Measurements from ENCODE around the gene KCNH2. TPM values are rescaled to one million over a fixed set of nuclear protein-coding genes. Genes with fewer than 3 reads are reported as not detected.

Gene KCNH2
- total RNA-seq, 2 experiments from 2014 or later, result 0.48 to 0.54 TPM

DNA sequence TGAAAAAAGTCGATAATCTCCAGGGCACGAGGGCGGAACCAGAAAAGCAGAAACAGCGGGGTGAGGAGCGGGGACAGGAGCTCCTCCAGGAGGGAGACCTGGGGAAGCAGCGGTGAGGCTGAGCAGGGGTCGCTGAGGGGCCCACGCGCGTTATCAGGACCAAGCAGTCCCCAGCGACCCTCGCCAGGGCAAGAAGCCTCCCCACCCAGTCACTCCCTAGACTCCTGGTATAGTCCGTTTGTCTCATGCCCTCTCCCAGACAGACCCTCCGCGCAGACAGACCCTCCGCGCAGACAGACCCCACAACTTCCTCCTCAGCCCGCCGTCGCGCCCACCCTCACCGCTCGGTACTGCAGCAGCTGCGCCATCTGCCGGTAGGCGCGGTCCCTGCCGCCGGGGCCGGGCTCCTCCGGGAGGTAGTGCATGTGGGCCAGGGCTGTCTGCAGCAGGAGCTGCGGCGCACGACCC lies 39.9 kb upstream of the KCNH2 start:
- H3K4me3 Mint-ChIP-seq, result peak overlapping the region; percentile 66
- ChIA-PET CTCF (interaction anchor here (0.6 to 4.7 kb wide), 27 partner anchors 10 to 165 kb away, joined by 3 to 43 read pairs (median 4); partner anchors contain the start of gene ABCB8), POLR2A (interaction anchor here (0.7 to 1.3 kb wide), 3 partner anchors 10 to 49 kb away, joined by 3 to 6 read pairs (median 3); partner anchors contain the start of gene ABCB8)
- intact Hi-C loops (cut with DNase I, micrococcal nuclease), result loop anchor here (1.0 to 2.0 kb wide), 5 partner anchors 10 to 69 kb away; partner anchors contain the start of genes ABCB8 (in 1 of the 2), AGAP3 (in 1 of the 2) and SLC4A2 (in 1 of the 2)
- H3K4me1 Mint-ChIP-seq, result peaks cover 47% of the 10 kb centered on the region
- ATAC-seq (peak; percentile 59), DNase-seq (peak; percentile 90)
- H3K9me3 Mint-ChIP-seq (ENCODE audit: low read depth), result no peaks in the 10 kb centered on the region
- peaks cover 9% of the 10 kb centered on the region for H3K27me3 Mint-ChIP-seq
- H3K27ac Mint-ChIP-seq, result peak overlapping the region; percentile 80
- H3K36me3 Mint-ChIP-seq (ENCODE audit: low read depth), result peaks cover 9% of the 10 kb centered on the region

DNA sequence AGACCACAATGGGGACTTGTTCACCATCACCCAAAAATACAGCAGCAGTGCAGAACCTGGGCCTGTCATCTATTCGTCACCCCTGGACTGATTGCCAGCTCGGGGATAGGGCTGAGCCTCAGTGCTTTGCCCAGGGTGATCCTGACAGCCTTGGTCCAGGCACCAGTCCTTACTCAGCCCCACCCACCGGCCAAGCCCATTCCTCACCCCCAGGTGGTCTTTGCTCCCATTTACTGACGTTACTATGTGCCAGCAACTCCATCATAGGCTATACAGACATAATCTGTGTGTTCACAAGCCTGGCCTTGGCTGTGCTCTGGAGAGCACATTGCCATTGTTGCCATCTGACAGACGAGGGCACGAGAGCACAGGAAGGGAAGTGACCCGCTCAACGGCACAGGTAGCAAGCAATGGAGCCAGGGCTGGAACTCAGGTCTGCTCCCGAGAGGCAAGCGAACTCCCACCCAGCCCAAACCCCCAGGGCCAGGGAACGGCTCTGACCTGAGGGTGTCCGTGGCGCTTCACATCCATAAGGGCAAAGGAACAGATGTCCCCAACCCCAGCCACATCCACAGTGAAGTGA lies 39.3 kb upstream of the KCNH2 start:
- peaks cover 9% of the 10 kb centered on the region for H3K27me3 Mint-ChIP-seq
- CTCF ChIA-PET, result interaction anchor here (0.7 to 4.7 kb wide), 11 partner anchors 9 to 151 kb away, joined by 3 to 43 read pairs (median 4); partner anchors contain the start of gene ABCB8
- DNase-seq, result no peak
- no peaks in the 10 kb centered on the region for H3K9me3 Mint-ChIP-seq (ENCODE audit: low read depth)
- peaks cover 52% of the 10 kb centered on the region for H3K4me1 Mint-ChIP-seq
- intact Hi-C loops (cut with DNase I, micrococcal nuclease), result no loop called here
- H3K4me3 Mint-ChIP-seq, result peak overlapping the region; percentile 66
- POLR2A ChIA-PET, result no interaction called here
- no peak for ATAC-seq
- peak overlapping the region; percentile 80 for H3K27ac Mint-ChIP-seq
- peaks cover 9% of the 10 kb centered on the region for H3K36me3 Mint-ChIP-seq (ENCODE audit: low read depth)

GRCh38 chr7:151016942-151017341 lies 38.8 kb upstream of the KCNH2 start:
- Mint-ChIP-seq H3K9me3 (ENCODE audit: low read depth) (no peaks in the 10 kb centered on the region), H3K4me1 (peaks cover 58% of the 10 kb centered on the region), H3K27me3 (peaks cover 9% of the 10 kb centered on the region), H3K36me3 (ENCODE audit: low read depth) (peaks cover 9% of the 10 kb centered on the region), H3K4me3 (peak overlapping the region; percentile 66), H3K27ac (peak overlapping the region; percentile 80)
- CTCF ChIA-PET, result interaction anchor here (0.6 to 1.5 kb wide), 6 partner anchors 9 to 450 kb away, joined by 3 to 5 read pairs (median 4); partner anchors contain the start of genes ABCB8 and GIMAP4
- ATAC-seq (no peak), DNase-seq (no peak)
- intact Hi-C loops (cut with DNase I, micrococcal nuclease), result no loop called here
- POLR2A ChIA-PET, result no interaction called here

- H3K4me3 Mint-ChIP-seq, result no peak overlapping the region
- no peak for DNase-seq
- H3K27me3 Mint-ChIP-seq, result peaks cover 9% of the 10 kb centered on the region
These were observed 38.4 kb upstream of the KCNH2 start for GRCh38 chr7:151016505-151016904.

GRCh38 chr7:151015967-151016366 lies 37.8 kb upstream of the KCNH2 start:
- no peak overlapping the region for H3K27ac Mint-ChIP-seq

More at GRCh38 chr7:151016505-151016904, 38.4 kb upstream of the KCNH2 start:
- Mint-ChIP-seq H3K9me3 (ENCODE audit: low read depth) (no peaks in the 10 kb centered on the region), H3K4me1 (peaks cover 62% of the 10 kb centered on the region), H3K36me3 (ENCODE audit: low read depth) (peaks cover 9% of the 10 kb centered on the region), H3K27ac (no peak overlapping the region)
- no peak for ATAC-seq
- CTCF ChIA-PET, result interaction anchor here (0.6 to 1.5 kb wide), 5 partner anchors 8 to 450 kb away, joined by 3 to 5 read pairs (median 4); partner anchors contain the start of gene GIMAP4
- intact Hi-C loops (cut with DNase I, micrococcal nuclease), result no loop called here
- POLR2A ChIA-PET, result no interaction called here

GRCh38 chr7:151014950-151015349 lies 36.8 kb upstream of the KCNH2 start:
- peaks cover 76% of the 10 kb centered on the region for H3K4me1 Mint-ChIP-seq
- peak; percentile 72 for DNase-seq
- H3K36me3 Mint-ChIP-seq (ENCODE audit: low read depth), result peaks cover 9% of the 10 kb centered on the region
- intact Hi-C loops (cut with DNase I, micrococcal nuclease), result loop anchor here (2.0 to 5.0 kb wide), 4 partner anchors 14 to 212 kb away; partner anchors contain the start of genes ABCB8 (in 1 of the 2), ABCF2 (in 1 of the 2), CDK5 (in 1 of the 2) and SLC4A2 (in 1 of the 2)
- peak overlapping the region; percentile 78 for H3K4me3 Mint-ChIP-seq
- ChIA-PET CTCF (interaction anchor here (0.7 to 1.7 kb wide), 6 partner anchors 13 to 117 kb away, joined by 3 to 6 read pairs (median 3); partner anchors contain the start of genes ABCB8 and NOS3), POLR2A (no interaction called here)
- H3K9me3 Mint-ChIP-seq (ENCODE audit: low read depth), result no peaks in the 10 kb centered on the region
- peak; percentile 26 for ATAC-seq
- peaks cover 2% of the 10 kb centered on the region for H3K27me3 Mint-ChIP-seq
- peak overlapping the region; percentile 96 for H3K27ac Mint-ChIP-seq

More at GRCh38 chr7:151015967-151016366, 37.8 kb upstream of the KCNH2 start:
- CTCF ChIA-PET, result interaction anchor here (0.8 to 1.4 kb wide), 4 partner anchors 8 to 30 kb away, joined by 3 to 5 read pairs (median 4); partner anchors contain the start of gene NOS3
- Mint-ChIP-seq H3K4me1 (peaks cover 66% of the 10 kb centered on the region), H3K36me3 (ENCODE audit: low read depth) (peaks cover 9% of the 10 kb centered on the region), H3K4me3 (no peak overlapping the region), H3K27me3 (peaks cover 9% of the 10 kb centered on the region), H3K9me3 (ENCODE audit: low read depth) (no peaks in the 10 kb centered on the region)
- DNase-seq (no peak), ATAC-seq (no peak)
- POLR2A ChIA-PET, result interaction anchor here (0.7 kb wide), 1 partner anchor 491 kb away, joined by 3 read pairs; no protein-coding TSS in a partner anchor
- intact Hi-C loops (cut with DNase I, micrococcal nuclease), result loop anchor here in 1 of 2 experiments (2.0 kb wide), 1 partner anchor 13 kb away; the partner anchor contains the start of gene ABCB8

DNA sequence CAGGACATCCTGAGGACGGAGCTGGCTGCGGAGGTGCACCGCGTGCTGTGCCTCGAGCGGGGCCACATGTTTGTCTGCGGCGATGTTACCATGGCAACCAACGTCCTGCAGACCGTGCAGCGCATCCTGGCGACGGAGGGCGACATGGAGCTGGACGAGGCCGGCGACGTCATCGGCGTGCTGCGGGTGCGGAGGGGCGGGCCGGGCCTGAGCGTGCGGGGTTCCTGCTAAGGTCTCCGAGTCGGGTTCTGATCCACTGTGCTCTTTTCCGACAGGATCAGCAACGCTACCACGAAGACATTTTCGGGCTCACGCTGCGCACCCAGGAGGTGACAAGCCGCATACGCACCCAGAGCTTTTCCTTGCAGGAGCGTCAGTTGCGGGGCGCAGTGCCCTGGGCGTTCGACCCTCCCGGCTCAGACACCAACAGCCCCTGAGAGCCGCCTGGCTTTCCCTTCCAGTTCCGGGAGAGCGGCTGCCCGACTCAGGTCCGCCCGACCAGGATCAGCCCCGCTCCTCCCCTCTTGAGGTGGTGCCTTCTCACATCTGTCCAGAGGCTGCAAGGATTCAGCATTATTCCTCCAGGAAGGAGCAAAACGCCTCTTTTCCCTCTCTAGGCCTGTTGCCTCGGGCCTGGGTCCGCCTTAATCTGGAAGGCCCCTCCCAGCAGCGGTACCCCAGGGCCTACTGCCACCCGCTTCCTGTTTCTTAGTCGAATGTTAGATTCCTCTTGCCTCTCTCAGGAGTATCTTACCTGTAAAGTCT lies 35.8 kb upstream of the KCNH2 start:
- H3K36me3 Mint-ChIP-seq (ENCODE audit: low read depth), result peaks cover 9% of the 10 kb centered on the region
- H3K9me3 Mint-ChIP-seq (ENCODE audit: low read depth), result no peaks in the 10 kb centered on the region
- ChIA-PET CTCF (interaction anchor here (0.7 to 1.7 kb wide), 7 partner anchors 10 to 1447 kb away, joined by 3 to 9 read pairs (median 4); partner anchors contain the start of genes ABCB8 and ATG9B), POLR2A (interaction anchor here (0.6 to 1.4 kb wide), 2 partner anchors 15 to 19 kb away, joined by 4 read pairs; partner anchors contain the start of gene ABCB8)
- ATAC-seq (peak; percentile 47), DNase-seq (peak; percentile 95)
- intact Hi-C loops (cut with DNase I, micrococcal nuclease), result loop anchor here (1.0 to 5.0 kb wide), 7 partner anchors 14 to 213 kb away; partner anchors contain the start of genes ABCB8 (in 2 of the 2), ABCF2 (in 1 of the 2), CDK5 (in 1 of the 2) and SLC4A2 (in 1 of the 2)
- H3K4me3 Mint-ChIP-seq, result peak overlapping the region; percentile 78
- peak overlapping the region; percentile 96 for H3K27ac Mint-ChIP-seq
- peaks cover 2% of the 10 kb centered on the region for H3K27me3 Mint-ChIP-seq
- H3K4me1 Mint-ChIP-seq, result peaks cover 77% of the 10 kb centered on the region

DNA sequence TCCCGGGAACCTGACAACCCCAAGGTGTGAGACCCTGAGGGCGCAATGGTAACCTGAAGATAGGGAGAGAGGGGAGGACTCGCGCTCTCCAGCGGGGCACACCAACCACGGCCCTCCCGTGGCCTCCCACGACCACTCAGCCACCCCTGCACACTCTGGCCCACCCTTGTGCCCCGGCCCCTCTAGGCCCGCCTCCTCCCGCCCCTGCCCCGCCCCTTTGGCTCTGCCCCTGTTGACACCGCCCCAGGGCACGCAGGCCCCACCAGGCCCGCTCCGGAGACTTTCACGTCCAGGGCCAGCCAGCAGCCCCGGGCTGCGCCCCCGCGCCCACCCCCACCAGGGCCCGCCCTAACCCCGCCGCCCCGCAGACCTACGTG lies 35.2 kb upstream of the KCNH2 start:
- intact Hi-C loops (cut with DNase I, micrococcal nuclease), result loop anchor here (1.0 to 5.0 kb wide), 6 partner anchors 15 to 214 kb away; partner anchors contain the start of genes ABCB8 (in 1 of the 2), ABCF2 (in 1 of the 2), CDK5 (in 1 of the 2) and SLC4A2 (in 1 of the 2)
- Mint-ChIP-seq H3K27ac (no peak overlapping the region), H3K4me3 (peak overlapping the region; percentile 78), H3K9me3 (ENCODE audit: low read depth) (no peaks in the 10 kb centered on the region), H3K27me3 (no peaks in the 10 kb centered on the region), H3K36me3 (ENCODE audit: low read depth) (peaks cover 9% of the 10 kb centered on the region), H3K4me1 (peaks cover 77% of the 10 kb centered on the region)
- ATAC-seq (peak; percentile 0), DNase-seq (no peak)
- ChIA-PET POLR2A (interaction anchor here (1.4 kb wide), 1 partner anchor 15 kb away, joined by 4 read pairs; the partner anchor contains the start of gene ABCB8), CTCF (interaction anchor here (0.7 to 1.4 kb wide), 6 partner anchors 11 to 1448 kb away, joined by 3 to 9 read pairs (median 4); partner anchors contain the start of genes ABCB8 and ATG9B)

DNA sequence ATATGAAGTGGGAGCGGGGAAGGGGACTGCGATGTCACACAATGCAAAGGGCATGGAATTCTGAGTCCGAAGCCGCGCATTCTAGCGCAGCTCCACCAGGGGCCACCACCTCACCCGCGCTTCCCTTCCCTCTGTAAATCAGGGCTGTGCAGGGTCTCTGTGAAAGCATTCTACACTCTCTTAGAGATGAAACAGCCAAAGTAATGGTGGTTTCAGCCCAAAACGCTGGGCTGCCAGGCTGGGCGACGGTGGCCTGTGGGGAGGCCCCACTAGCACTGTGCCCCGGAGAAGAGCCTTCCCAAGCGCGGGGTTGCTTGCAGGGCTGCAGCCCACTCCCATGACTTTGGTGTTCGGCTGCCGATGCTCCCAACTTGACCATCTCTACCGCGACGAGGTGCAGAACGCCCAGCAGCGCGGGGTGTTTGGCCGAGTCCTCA lies 34.8 kb upstream of the KCNH2 start:
- DNase-seq, result peak; percentile 49
- peaks cover 9% of the 10 kb centered on the region for H3K36me3 Mint-ChIP-seq (ENCODE audit: low read depth)
- ATAC-seq, result no peak
- POLR2A ChIA-PET, result no interaction called here
- H3K4me3 Mint-ChIP-seq, result peak overlapping the region; percentile 8
- no peaks in the 10 kb centered on the region for H3K27me3 Mint-ChIP-seq
- H3K4me1 Mint-ChIP-seq, result peaks cover 77% of the 10 kb centered on the region
- CTCF ChIA-PET, result interaction anchor here (0.6 to 1.4 kb wide), 4 partner anchors 15 to 38 kb away, joined by 3 to 9 read pairs (median 4); partner anchors contain the start of gene ABCB8
- no peaks in the 10 kb centered on the region for H3K9me3 Mint-ChIP-seq (ENCODE audit: low read depth)
- H3K27ac Mint-ChIP-seq, result peak overlapping the region; percentile 22
- intact Hi-C loops (cut with DNase I, micrococcal nuclease), result loop anchor here (1.0 to 5.0 kb wide), 6 partner anchors 15 to 214 kb away; partner anchors contain the start of genes ABCB8 (in 1 of the 2), ABCF2 (in 1 of the 2), CDK5 (in 1 of the 2) and SLC4A2 (in 1 of the 2)

GRCh38 chr7:151012031-151012692 lies 34.0 kb upstream of the KCNH2 start:
- H3K27me3 Mint-ChIP-seq, result no peaks in the 10 kb centered on the region
- peaks cover 9% of the 10 kb centered on the region for H3K36me3 Mint-ChIP-seq (ENCODE audit: low read depth)
- ATAC-seq (no peak), DNase-seq (no peak)
- H3K4me1 Mint-ChIP-seq, result peaks cover 77% of the 10 kb centered on the region
- intact Hi-C loops (cut with DNase I, micrococcal nuclease), result loop anchor here (2.0 to 5.0 kb wide), 4 partner anchors 37 to 215 kb away; partner anchors contain the start of genes ABCF2 (in 1 of the 2), CDK5 (in 1 of the 2) and SLC4A2 (in 1 of the 2)
- H3K9me3 Mint-ChIP-seq (ENCODE audit: low read depth), result no peaks in the 10 kb centered on the region
- ChIA-PET POLR2A (interaction anchor here (0.8 kb wide), 1 partner anchor 14 kb away, joined by 6 read pairs; no protein-coding TSS in a partner anchor), CTCF (interaction anchor here (0.6 to 3.2 kb wide), 6 partner anchors 16 to 98 kb away, joined by 3 to 15 read pairs (median 3); no protein-coding TSS in a partner anchor)
- peak overlapping the region; percentile 26 for H3K4me3 Mint-ChIP-seq
- peak overlapping the region; percentile 45 for H3K27ac Mint-ChIP-seq
